ENCODE measurements around the gene CCNY. TPM values are rescaled to one million over a fixed set of nuclear protein-coding genes. Genes with fewer than 3 reads are reported as not detected.

Gene CCNY
- total RNA-seq, 1 experiment from 2014 or later: 59.1 TPM

DNA sequence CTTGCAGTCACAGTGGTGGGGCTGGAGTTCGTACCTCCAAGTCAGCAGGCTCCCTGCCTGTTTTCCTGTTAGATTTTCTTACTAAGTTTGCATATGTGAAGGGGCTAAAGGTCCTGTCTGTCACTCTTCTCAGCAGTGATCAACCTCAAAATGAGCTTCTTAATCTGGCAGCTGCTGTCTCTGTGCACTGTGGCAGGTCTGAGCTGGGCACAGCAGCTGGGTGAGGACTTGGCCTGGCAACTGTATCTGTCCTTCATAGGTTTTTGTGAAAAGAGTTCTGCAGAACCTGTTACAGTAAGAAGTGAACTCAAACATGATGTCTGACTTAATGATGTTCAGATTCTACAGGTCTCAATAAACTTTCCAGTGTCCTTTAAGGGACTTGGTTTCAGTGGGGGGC lies 237.5 kb downstream of the CCNY start:
- DNase-seq: no peak
- no TSS peak for BruUV-seq (replicated peaks)
- H3K27ac Mint-ChIP-seq (ENCODE audit: unreplicated experiment): no peak overlapping the region
- no peaks in the 10 kb centered on the region for H3K9me3 Mint-ChIP-seq (ENCODE audit: low read depth, unreplicated experiment)
- TF ChIP-seq, protein P1, sequence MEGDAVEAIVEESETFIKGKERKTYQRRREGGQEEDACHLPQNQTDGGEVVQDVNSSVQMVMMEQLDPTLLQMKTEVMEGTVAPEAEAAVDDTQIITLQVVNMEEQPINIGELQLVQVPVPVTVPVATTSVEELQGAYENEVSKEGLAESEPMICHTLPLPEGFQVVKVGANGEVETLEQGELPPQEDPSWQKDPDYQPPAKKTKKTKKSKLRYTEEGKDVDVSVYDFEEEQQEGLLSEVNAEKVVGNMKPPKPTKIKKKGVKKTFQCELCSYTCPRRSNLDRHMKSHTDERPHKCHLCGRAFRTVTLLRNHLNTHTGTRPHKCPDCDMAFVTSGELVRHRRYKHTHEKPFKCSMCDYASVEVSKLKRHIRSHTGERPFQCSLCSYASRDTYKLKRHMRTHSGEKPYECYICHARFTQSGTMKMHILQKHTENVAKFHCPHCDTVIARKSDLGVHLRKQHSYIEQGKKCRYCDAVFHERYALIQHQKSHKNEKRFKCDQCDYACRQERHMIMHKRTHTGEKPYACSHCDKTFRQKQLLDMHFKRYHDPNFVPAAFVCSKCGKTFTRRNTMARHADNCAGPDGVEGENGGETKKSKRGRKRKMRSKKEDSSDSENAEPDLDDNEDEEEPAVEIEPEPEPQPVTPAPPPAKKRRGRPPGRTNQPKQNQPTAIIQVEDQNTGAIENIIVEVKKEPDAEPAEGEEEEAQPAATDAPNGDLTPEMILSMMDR (IDR thresholded peaks at IDR 0.05; ENCODE audit: unreplicated experiment): no peak
- H3K4me3 Mint-ChIP-seq (ENCODE audit: low read depth, unreplicated experiment): no peak overlapping the region
- H3K4me1 Mint-ChIP-seq (ENCODE audit: low read depth, unreplicated experiment): no peaks in the 10 kb centered on the region
- intact Hi-C loops (cut with micrococcal nuclease; ENCODE audit: unreplicated experiment): no loop called here
- no peaks in the 10 kb centered on the region for H3K27me3 Mint-ChIP-seq (ENCODE audit: unreplicated experiment)
- H3K36me3 Mint-ChIP-seq (ENCODE audit: insufficient read depth, unreplicated experiment): no peaks in the 10 kb centered on the region
- CTCF ChIA-PET: no interaction called here

DNA sequence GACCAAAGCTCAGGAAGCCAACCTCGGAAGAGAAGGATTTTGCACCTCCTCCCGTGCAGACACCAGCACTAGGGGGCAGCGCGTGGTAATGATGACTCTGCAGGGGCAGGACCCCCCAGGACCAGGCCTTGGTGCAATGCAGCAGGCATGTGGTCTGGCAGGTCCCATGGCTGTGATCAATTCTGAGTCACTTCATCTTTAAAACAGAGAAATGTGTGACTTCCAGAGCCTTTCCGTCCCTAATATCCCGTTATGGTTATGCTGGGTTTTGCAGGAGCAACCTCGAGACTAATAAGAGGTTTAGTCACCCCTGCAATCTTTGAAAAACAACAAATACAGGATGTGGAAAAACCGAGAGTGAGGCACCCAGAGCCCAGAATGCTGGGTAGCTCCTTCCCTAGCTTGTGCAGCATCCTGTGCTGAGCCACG lies 238.6 kb downstream of the CCNY start:
- no peaks in the 10 kb centered on the region for H3K9me3 Mint-ChIP-seq (ENCODE audit: low read depth, unreplicated experiment)
- DNase-seq: no peak
- H3K4me3 Mint-ChIP-seq (ENCODE audit: low read depth, unreplicated experiment): no peak overlapping the region
- no peaks in the 10 kb centered on the region for H3K27me3 Mint-ChIP-seq (ENCODE audit: unreplicated experiment)
- intact Hi-C loops (cut with micrococcal nuclease; ENCODE audit: unreplicated experiment): no loop called here
- BruUV-seq (replicated peaks): no TSS peak
- CTCF ChIA-PET: no interaction called here
- H3K27ac Mint-ChIP-seq (ENCODE audit: unreplicated experiment): no peak overlapping the region
- H3K36me3 Mint-ChIP-seq (ENCODE audit: insufficient read depth, unreplicated experiment): no peaks in the 10 kb centered on the region
- H3K4me1 Mint-ChIP-seq (ENCODE audit: low read depth, unreplicated experiment): no peaks in the 10 kb centered on the region
- TF ChIP-seq, protein P1 (IDR thresholded peaks at IDR 0.05; ENCODE audit: unreplicated experiment): no peak

GRCh38 chr10:35575640-35576039 lies 239.3 kb downstream of the CCNY start:
- Mint-ChIP-seq H3K27me3 (ENCODE audit: unreplicated experiment) (no peaks in the 10 kb centered on the region), H3K9me3 (ENCODE audit: low read depth, unreplicated experiment) (no peaks in the 10 kb centered on the region), H3K27ac (ENCODE audit: unreplicated experiment) (no peak overlapping the region), H3K36me3 (ENCODE audit: insufficient read depth, unreplicated experiment) (no peaks in the 10 kb centered on the region), H3K4me3 (ENCODE audit: low read depth, unreplicated experiment) (no peak overlapping the region), H3K4me1 (ENCODE audit: low read depth, unreplicated experiment) (no peaks in the 10 kb centered on the region)
- intact Hi-C loops (cut with micrococcal nuclease; ENCODE audit: unreplicated experiment): no loop called here
- TF ChIP-seq, protein P1 (IDR thresholded peaks at IDR 0.05; ENCODE audit: unreplicated experiment): no peak
- BruUV-seq (replicated peaks): no TSS peak
- CTCF ChIA-PET: no interaction called here
- DNase-seq: no peak

GRCh38 chr10:35576730-35577129 lies 240.4 kb downstream of the CCNY start:
- TF ChIP-seq, protein P1 (IDR thresholded peaks at IDR 0.05; ENCODE audit: unreplicated experiment): no peak

More at GRCh38 chr10:35576730-35577129, 240.4 kb downstream of the CCNY start:
- CTCF ChIA-PET: no interaction called here
- BruUV-seq (replicated peaks): no TSS peak
- no peaks in the 10 kb centered on the region for H3K27me3 Mint-ChIP-seq (ENCODE audit: unreplicated experiment)
- intact Hi-C loops (cut with micrococcal nuclease; ENCODE audit: unreplicated experiment): no loop called here
- no peak for DNase-seq
- H3K9me3 Mint-ChIP-seq (ENCODE audit: low read depth, unreplicated experiment): no peaks in the 10 kb centered on the region
- no peak overlapping the region for H3K27ac Mint-ChIP-seq (ENCODE audit: unreplicated experiment)
- no peaks in the 10 kb centered on the region for H3K4me1 Mint-ChIP-seq (ENCODE audit: low read depth, unreplicated experiment)
- H3K4me3 Mint-ChIP-seq (ENCODE audit: low read depth, unreplicated experiment): no peak overlapping the region
- H3K36me3 Mint-ChIP-seq (ENCODE audit: insufficient read depth, unreplicated experiment): no peaks in the 10 kb centered on the region

Data from Calu3 (cell line).